HG03135 (cell line): ENCODE measurements around the gene PHTF2.

ENCODE experiments used
- ATAC-seq: cut with Tn5 transposase; IDR thresholded peaks from one replicate; pipeline ENCODE4 v1.9.1; 2021; ENCODE audit warnings: mild to moderate bottlenecking, moderate library complexity; ENCODE audit not compliant: unreplicated experiment

Gene PHTF2

GRCh38 chr7:77918676-77919075, 120.1 kb downstream of the PHTF2 start:
- ATAC-seq = no peak

GRCh38 chr7:77923419-77923818, 124.8 kb downstream of the PHTF2 start:
- ATAC-seq = no peak

DNA sequence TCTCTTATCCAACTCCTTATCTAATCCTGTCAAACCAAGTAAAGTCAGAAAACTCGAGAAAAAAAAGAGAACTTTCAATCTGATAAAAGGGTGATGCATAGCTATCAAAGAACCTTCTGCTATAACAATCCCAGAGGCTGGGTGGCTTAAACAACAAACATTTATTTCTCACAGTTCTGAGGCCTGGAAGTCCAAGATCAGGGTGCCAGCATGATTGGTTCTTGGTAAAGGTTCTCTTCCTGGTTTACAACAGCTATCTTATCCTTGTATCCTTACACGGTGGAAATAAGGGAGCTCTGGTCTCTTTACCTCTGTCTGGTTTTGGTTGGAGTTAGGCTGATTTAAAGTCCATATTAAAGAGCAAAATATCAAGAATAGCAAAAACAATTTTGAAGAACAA, 131.9 kb downstream of the PHTF2 start:
- ATAC-seq = no peak

DNA sequence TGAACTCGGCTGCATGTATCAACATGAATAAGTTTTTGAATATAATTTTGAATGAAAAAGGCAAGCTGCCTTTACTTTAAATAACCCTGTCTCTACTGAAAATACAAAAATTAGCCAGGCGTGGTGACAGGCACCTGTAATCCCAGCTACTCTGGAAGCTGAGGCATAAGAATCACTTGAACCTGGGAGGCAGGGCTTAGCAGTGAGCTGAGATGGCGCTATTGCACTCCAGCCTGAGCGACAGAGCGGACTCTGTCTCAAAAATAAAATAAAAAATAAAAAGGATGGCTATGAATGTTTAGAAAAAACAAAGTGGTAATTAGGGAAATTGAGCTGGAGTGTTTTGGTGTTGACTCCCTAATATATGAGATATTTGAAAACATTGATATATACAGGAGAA, 133.3 kb downstream of the PHTF2 start:
- ATAC-seq = no peak

DNA sequence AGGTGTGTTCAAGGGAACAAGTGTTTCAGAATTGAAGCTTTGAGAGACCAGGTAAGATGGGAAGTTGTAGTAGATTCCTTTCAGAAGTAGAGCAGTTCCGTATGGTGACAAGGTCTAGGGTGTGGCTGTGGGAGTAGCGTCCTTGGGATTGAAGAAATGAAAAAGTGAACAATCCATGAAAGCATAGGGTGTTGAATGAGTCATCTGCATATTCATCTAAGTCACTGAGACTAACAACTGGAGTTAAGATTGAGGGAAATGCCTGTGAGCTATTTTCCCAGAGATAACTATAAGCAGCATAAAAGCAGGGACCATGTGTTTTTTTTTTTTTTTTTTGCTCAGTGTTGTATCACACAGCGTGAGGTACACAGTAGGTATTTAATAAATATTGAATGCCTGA, 134.8 kb downstream of the PHTF2 start:
- ATAC-seq = no peak

DNA sequence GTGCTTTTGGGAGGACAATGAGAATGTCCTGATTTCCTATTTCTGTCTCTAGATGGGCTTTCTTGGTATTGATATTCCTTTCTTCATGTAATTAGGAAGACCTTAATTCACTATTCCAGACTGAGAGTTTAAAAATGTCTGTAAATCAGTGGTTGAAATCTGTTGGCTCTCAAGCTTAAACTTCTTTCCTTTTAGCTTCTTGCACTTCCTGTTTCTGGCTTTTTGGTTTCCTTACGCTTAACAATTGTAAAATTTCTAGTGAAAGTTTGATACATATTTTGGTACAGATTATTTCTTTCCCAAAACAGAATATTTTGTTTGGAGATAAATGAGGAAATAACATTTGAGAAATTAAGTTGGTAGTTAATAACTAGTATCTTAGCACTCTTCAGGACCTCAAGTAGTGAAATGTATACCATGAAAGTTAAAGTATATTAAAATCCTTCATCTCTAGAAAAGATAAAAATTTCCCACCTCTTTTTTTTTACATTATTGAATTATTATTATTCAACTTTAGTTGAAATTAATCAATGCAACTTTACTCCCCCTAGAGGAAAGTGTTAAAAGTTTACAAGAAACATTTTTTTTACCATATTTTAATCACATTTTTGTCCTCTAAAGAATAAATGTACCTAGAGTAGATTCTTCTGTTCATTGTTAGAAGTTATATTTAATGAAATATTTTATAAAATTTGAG, 137.2 kb downstream of the PHTF2 start:
- ATAC-seq = no peak

- peak; percentile 63 for ATAC-seq
These were observed 142.1 kb downstream of the PHTF2 start for GRCh38 chr7:77940647-77941046.

GRCh38 chr7:77942431-77942830, 143.9 kb downstream of the PHTF2 start:
- no peak for ATAC-seq

DNA sequence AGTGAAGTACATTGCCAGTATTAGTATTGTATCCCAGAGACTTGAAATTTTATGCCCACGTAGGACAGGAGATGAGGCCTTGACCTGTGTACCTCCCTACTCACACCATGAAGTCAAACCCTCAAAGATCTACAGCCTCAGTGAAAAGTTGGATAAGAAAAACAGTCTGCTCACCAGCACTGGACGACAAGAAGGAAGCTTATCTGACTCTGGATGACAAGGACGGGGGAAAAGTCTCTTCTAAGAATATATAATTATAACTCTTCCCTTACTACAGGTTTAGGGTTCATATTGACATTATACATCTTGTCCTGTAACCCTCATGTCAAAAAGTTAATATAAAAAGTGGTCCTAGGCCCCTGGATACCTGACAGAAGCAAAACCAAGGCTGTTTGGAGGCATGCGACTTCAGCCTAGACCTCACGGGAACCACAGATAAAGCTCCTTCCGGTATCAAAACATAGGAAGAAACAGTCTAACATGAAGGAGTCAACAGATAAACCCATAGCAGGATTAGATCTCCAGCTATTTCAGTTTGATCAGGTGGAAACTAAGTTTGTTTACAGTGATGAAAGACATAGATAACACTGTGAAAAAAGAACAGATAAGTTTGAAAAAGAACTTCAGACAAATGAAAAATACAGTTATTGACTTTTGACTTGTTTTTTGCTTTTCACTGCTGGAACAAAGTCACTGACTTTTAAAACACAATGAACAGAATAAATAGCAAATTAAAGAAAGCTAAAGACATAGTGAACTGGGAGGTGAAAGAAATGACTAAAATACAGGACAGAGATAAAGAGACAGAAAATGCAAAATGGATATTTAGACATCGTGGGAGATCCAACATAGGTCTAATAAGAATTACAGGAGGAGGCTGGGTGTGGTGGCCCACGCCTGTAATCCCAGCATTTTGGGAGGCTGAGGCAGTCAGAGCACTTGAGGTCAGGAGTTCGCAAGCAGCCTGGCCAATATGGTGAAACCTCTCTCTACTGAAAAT, 145.9 kb downstream of the PHTF2 start:
- ATAC-seq = no peak

- ATAC-seq = no peak
These were observed 152.0 kb downstream of the PHTF2 start for GRCh38 chr7:77950548-77950947.

GRCh38 chr7:77954773-77955555, 156.4 kb downstream of the PHTF2 start:
- no peak for ATAC-seq

GRCh38 chr7:77958436-77958835, 159.9 kb downstream of the PHTF2 start:
- ATAC-seq = no peak

- ATAC-seq = no peak
These were observed 160.5 kb downstream of the PHTF2 start for GRCh38 chr7:77959080-77959479.

DNA sequence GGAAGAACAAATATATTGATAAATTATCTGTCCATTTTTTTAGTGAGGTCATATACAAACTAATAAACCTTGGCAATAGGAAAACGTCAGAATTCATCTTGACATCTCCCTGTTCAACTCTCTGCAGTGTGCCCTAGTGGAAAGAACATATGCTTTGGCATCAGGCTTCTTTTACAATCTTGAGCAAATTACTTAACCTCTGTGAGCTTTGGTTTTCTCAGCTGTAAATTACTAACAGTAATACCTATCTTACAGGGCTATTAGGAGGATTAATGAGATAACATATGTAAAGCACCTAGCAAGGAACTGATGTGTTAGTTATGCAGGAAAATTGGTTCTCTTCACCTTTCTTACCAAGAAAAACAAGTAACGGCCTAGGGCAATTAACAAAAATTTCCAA, 161.8 kb downstream of the PHTF2 start:
- ATAC-seq = no peak

DNA sequence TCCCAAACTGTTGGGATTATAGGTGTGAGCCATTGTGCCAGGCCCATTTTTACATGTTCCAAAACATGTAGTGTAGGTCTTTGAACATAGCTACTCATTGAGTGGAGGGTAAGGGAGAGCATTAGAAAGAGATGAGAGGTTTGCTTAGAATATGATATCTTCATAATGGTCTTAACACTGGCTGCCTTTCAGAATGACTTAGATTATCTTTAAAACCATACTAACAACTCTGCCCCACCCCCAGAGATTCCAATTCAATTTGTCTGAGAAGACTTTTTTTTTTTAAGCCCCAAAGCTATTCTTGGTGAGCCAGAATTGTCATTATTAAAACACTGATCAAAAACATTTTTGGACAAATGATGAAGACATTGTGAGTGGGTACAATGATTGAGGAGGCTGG, 168.9 kb downstream of the PHTF2 start:
- no peak for ATAC-seq

DNA sequence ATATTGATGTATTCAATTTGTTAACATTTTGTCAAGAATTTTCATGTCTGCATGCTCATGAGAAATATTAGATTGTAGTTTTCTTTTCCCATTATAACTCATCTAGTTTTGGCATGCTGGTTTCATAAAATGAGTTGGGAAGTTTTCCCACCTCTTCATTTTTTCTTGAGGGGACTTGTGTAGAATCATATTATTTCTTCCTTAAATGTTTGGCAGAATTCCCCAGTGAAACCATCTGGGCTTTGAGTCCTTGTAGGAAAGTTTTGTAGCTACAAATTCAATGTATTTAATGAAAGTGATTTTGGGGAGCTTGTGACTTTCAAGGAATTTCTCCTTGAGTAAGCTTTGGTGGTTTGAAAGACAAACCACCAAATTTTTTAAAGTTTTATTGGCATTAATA, 173.2 kb downstream of the PHTF2 start:
- no peak for ATAC-seq

DNA sequence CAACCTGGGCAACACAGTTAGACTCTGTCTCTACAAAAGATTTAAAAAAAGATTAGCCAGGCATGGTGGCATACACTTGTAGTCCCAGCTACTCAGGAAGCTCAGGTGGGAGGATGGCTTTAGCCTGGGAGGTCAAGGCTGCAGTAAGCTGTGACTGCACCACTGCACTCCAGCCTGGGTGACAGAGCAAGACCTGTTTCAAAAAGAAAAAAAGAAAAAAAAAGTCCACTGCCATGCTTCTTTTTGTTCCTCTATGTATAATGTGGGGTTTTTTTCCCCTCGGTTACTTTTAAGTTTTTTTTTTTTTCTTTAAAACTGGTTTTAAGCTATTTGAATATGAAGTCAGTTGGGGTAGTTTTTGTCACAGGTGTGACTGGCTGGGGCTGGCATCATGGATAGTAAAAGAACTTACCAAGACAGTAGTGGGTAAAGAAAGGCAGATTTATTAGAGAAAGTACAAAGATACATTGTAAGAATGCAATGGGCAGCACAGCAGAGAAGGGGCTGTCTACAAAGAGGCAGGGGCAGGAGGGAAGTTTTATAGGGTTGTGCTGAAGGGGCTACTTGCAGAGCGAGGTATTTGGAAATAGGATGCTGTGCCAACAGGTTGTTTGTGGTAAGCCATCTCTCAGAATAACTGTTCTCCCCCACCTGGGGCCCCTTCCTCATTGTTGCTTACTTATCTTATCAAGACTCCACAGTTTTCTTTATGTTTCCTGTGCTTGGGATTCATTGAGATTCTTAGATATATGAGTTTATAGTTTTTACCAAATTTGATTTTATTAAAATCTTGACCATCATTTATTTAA, 177.3 kb downstream of the PHTF2 start:
- ATAC-seq = no peak

DNA sequence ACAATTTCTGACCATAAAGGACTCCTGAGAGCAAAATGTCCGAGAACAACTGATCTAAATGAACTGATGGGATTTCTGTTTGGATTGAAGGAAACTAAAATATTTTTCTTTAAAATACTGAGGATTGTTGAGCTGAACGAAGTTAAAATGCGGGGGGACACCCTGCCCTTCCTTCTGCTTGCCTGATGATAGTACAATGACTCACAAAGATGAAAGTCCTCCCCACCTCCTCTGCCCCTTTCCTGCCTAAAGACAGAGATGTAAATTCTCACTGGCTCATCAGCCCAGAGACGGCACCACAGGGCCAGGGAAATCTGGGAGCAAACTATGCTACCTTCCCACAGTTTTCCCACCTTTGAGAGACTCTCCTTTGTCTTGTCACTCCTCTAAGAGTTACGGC, 180.6 kb downstream of the PHTF2 start:
- ATAC-seq = no peak

- no peak for ATAC-seq
These were observed 181.6 kb downstream of the PHTF2 start for GRCh38 chr7:77980087-77980713.

- no peak for ATAC-seq
These were observed 184.5 kb downstream of the PHTF2 start for GRCh38 chr7:77982926-77983550.
